HCT116 (cell line): ENCODE measurements around the gene CYB5R2.

ENCODE experiments used
- EZH2 ChIP-seq: fragments of 200-600 bp; sonication (generic); IDR thresholded peaks from 2 replicates; pipeline ENCODE4 v1.6.1; 2017; ENCODE audit warnings: antibody characterized with exemption, mixed run types
- EZH2phosphoT487 ChIP-seq: fragments of 200-600 bp; IDR thresholded peaks from 2 replicates; pipeline ENCODE4 v1.6.1; 2018; ENCODE audit warnings: antibody characterized with exemption, borderline replicate concordance
- JUND ChIP-seq: IDR thresholded peaks from 2 replicates; pipeline ENCODE4 v1.6.1; 2012
- POLR2A ChIP-seq: IDR thresholded peaks from 2 replicates; pipeline ENCODE4 v1.7.0; 2011; ENCODE audit warnings: borderline replicate concordance; ENCODE audit not compliant: insufficient read depth, insufficient read length; ENCODE audit errors: extremely low read depth
- POLR2AphosphoS5 ChIP-seq: IDR thresholded peaks from 2 replicates; pipeline ENCODE4 v1.6.1; 2011; ENCODE audit warnings: mild to moderate bottlenecking, low read depth, low read length, moderate library complexity
- RAD21 ChIP-seq: IDR thresholded peaks from 2 replicates; pipeline ENCODE4 v1.6.1; 2012; ENCODE audit warnings: low read depth, mild to moderate bottlenecking
- SIN3A ChIP-seq: IDR thresholded peaks from 2 replicates; pipeline ENCODE4 v1.6.1; 2012; ENCODE audit warnings: low read depth
- TCF7L2 ChIP-seq: IDR thresholded peaks from 2 replicates; pipeline ENCODE4 v1.7.0; 2011; ENCODE audit warnings: borderline replicate concordance, inconsistent platforms; ENCODE audit not compliant: insufficient read depth, insufficient read length; ENCODE audit errors: extremely low read depth
- YY1 ChIP-seq: IDR thresholded peaks from 2 replicates; pipeline ENCODE4 v1.6.1; 2011; ENCODE audit warnings: low read length, low read depth, moderate library complexity, mild to moderate bottlenecking; ENCODE audit not compliant: insufficient replicate concordance; ENCODE audit errors: extremely low read depth
- ZNF274 ChIP-seq: fragments of 200-500 bp; sonication (Bioruptor generic); IDR thresholded peaks from 2 replicates; pipeline ENCODE4 v1.6.1; 2014; ENCODE audit warnings: mild to moderate bottlenecking, low read depth, low read length, inconsistent platforms
- TF ChIP-seq, protein P1 (sequence below), 3 experiments: fragments of 200-600 bp in 1 of 3; sonication (generic) in 1 of 3; IDR thresholded peaks in 2 of 3; conservative IDR thresholded peaks in 1 of 3; 2 replicates each; pipeline ENCODE4 v1.5.1; 2012 to 2017; ENCODE audit warnings: low read depth in 2 of 3, low read length in 2 of 3, antibody characterized with exemption in 1 of 3, borderline replicate concordance in 1 of 3, control low read depth in 1 of 3, mild to moderate bottlenecking in 1 of 3, mixed read lengths in 1 of 3, mixed run types in 1 of 3, moderate library complexity in 1 of 3; ENCODE audit not compliant: insufficient read depth in 1 of 3

- TF ChIP-seq TCF7L2, result no peak
- TF ChIP-seq, protein P1, sequence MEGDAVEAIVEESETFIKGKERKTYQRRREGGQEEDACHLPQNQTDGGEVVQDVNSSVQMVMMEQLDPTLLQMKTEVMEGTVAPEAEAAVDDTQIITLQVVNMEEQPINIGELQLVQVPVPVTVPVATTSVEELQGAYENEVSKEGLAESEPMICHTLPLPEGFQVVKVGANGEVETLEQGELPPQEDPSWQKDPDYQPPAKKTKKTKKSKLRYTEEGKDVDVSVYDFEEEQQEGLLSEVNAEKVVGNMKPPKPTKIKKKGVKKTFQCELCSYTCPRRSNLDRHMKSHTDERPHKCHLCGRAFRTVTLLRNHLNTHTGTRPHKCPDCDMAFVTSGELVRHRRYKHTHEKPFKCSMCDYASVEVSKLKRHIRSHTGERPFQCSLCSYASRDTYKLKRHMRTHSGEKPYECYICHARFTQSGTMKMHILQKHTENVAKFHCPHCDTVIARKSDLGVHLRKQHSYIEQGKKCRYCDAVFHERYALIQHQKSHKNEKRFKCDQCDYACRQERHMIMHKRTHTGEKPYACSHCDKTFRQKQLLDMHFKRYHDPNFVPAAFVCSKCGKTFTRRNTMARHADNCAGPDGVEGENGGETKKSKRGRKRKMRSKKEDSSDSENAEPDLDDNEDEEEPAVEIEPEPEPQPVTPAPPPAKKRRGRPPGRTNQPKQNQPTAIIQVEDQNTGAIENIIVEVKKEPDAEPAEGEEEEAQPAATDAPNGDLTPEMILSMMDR (IDR thresholded peaks at IDR 0.05 in 2 of 3, conservative IDR thresholded peaks at IDR 0.05 in 1 of 3; ENCODE audit: borderline replicate concordance in 1 of 3, insufficient read depth in 1 of 3, low read depth in 2 of 3, low read length in 2 of 3), result no peak
- no peak for TF ChIP-seq ZNF274
- TF ChIP-seq EZH2, result no peak
- TF ChIP-seq SIN3A, result no peak
- no peak for TF ChIP-seq RAD21
- TF ChIP-seq POLR2A, result no peak
- TF ChIP-seq POLR2AphosphoS5, result no peak
- no peak for TF ChIP-seq YY1
- TF ChIP-seq EZH2phosphoT487, result no peak
- TF ChIP-seq JUND, result no peak
Observed at GRCh38 chr11:7668464-7668863, 4.8 kb downstream of the CYB5R2 start.
